DOHH2 (cell line): ENCODE results near the gene C2orf66.

Source experiments
- CTCF ChIP-seq: fragments of 200-600 bp; sonication (generic); IDR thresholded peaks from one replicate; pipeline ENCODE4 v1.5.1; 2014; ENCODE audit warnings: antibody characterized with exemption, mild to moderate bottlenecking, low read depth, low read length; ENCODE audit not compliant: poor library complexity, severe bottlenecking
- EZH2phosphoT487 ChIP-seq: fragments of 200-600 bp; sonication (generic); IDR thresholded peaks from 2 replicates; pipeline ENCODE4 v1.6.1; 2017; ENCODE audit warnings: borderline replicate concordance, mild to moderate bottlenecking, antibody characterized with exemption, low read length, moderate library complexity, mixed read lengths

- TF ChIP-seq CTCF (no peak), EZH2phosphoT487 (no peak)
Observed at GRCh38 chr2:196845371-196845770, 36.2 kb upstream of the C2orf66 start.
